ENCODE measurements around the gene ZNF503.

The ZNF503 gene

GRCh38 chr10:75401569-75402485, at the start of gene ZNF503:
Gene ZNF503, minus strand, starts transcription at chr10:75401764. Its CDS starts 345 bp downstream, at chr10:75401419.
- peak; percentile 94 for DNase-seq

GRCh38 chr10:75450644-75451640, 49.4 kb upstream of the ZNF503 start:
- DNase-seq, result no peak

- DNase-seq, result no peak
Observed at GRCh38 chr10:75450075-75450445, 48.5 kb upstream of the ZNF503 start.

GRCh38 chr10:75449382-75450074, 48.0 kb upstream of the ZNF503 start:
- no peak for DNase-seq

- no peak for DNase-seq
Observed at GRCh38 chr10:75448166-75448565, 46.6 kb upstream of the ZNF503 start.

- DNase-seq, result no peak
Observed at GRCh38 chr10:75446508-75446907, 44.9 kb upstream of the ZNF503 start.

- DNase-seq, result no peak
Observed at GRCh38 chr10:75444781-75445386, 43.3 kb upstream of the ZNF503 start.

GRCh38 chr10:75443362-75443761, 41.8 kb upstream of the ZNF503 start:
- DNase-seq, result no peak

- DNase-seq, result no peak
Observed at GRCh38 chr10:75441682-75442081, 40.1 kb upstream of the ZNF503 start.

GRCh38 chr10:75441196-75441595, 39.6 kb upstream of the ZNF503 start:
- DNase-seq, result no peak

GRCh38 chr10:75440271-75440793, 38.8 kb upstream of the ZNF503 start:
- DNase-seq, result no peak

GRCh38 chr10:75439811-75440210, 38.2 kb upstream of the ZNF503 start:
- no peak for DNase-seq

GRCh38 chr10:75438275-75438674, 36.7 kb upstream of the ZNF503 start:
- no peak for DNase-seq

GRCh38 chr10:75437693-75438092, 36.1 kb upstream of the ZNF503 start:
- DNase-seq, result no peak

- no peak for DNase-seq
Observed at GRCh38 chr10:75436896-75437295, 35.3 kb upstream of the ZNF503 start.

GRCh38 chr10:75435291-75435690, 33.7 kb upstream of the ZNF503 start:
- DNase-seq, result no peak

GRCh38 chr10:75434291-75434690, 32.7 kb upstream of the ZNF503 start:
- DNase-seq, result no peak

- no peak for DNase-seq
Observed at GRCh38 chr10:75433216-75433615, 31.7 kb upstream of the ZNF503 start.

GRCh38 chr10:75432763-75433162, 31.2 kb upstream of the ZNF503 start:
- no peak for DNase-seq

GRCh38 chr10:75432176-75432575, 30.6 kb upstream of the ZNF503 start:
- no peak for DNase-seq

GRCh38 chr10:75431180-75432111, 29.9 kb upstream of the ZNF503 start, which contains the start of gene LRMDA:
Gene LRMDA, plus strand, starts transcription at chr10:75431624.
- DNase-seq, result peak; percentile 26
